HG02840 (cell line): ENCODE results near the gene BTBD19.
A peak's percentile ranks its signal among the peaks of the same experiment; 100 is the strongest.
"Not testable (repeated sequence)": the region's sequence is repeated elsewhere in the genome, so short reads cannot be mapped to it uniquely, and the experiment has no call there.

Experiments used
- ATAC-seq: cut with Tn5 transposase; IDR thresholded peaks from one replicate; pipeline ENCODE4 v1.9.1; 2021; ENCODE audit warnings: mild to moderate bottlenecking, moderate library complexity, moderate number of reproducible peaks; ENCODE audit not compliant: unreplicated experiment, low FRiP score

Gene BTBD19

DNA sequence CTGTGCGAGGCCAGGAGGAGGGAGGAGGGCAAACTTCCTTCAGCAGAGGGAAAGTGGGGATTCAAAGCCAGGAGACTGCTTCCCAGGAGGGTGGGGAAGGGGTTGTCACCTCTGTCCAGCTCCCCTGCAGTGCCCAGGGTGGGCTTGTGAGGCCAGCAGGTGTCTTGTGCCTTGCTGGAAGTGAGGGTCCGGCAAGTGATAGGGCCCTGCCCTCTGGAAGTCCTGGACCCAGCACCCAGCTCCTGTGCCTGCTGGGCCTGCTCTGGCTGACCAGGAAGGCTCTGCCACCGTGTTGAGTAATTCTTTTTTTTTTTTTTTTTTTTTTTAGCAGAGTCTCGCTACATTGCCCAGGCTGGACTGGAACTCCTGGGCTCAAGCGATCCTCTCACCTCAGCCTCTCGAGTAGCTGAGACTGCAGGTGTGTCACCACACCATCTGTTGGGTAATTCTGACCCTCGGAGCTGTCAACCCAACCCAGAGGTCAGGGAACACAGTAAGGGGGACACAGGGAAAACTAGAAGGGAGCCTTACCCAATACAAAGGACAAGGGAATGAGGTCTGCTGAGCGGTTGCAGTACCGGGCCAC is 21.4 kb upstream of the BTBD19 start:
- no peak for ATAC-seq

DNA sequence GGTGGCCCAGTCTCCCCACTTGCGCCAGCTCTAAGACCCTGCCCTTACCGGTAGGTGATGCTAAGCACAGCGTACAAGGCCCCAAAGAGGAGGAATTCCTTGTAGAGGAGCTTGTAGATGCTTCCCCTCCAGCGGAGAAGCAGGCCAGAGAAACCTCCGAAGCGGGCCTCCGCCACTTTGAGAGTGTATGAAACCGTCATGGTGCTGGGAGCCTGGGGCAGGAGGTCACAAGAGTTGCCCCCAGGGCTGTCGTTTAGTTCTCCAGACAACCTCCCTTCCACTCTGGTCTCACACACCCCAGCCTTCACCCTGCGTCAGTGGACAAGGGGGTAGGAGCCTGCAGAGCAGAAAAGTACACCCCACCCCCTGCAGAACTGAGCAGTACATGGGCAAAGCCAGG is 20.8 kb upstream of the BTBD19 start:
- no peak for ATAC-seq

DNA sequence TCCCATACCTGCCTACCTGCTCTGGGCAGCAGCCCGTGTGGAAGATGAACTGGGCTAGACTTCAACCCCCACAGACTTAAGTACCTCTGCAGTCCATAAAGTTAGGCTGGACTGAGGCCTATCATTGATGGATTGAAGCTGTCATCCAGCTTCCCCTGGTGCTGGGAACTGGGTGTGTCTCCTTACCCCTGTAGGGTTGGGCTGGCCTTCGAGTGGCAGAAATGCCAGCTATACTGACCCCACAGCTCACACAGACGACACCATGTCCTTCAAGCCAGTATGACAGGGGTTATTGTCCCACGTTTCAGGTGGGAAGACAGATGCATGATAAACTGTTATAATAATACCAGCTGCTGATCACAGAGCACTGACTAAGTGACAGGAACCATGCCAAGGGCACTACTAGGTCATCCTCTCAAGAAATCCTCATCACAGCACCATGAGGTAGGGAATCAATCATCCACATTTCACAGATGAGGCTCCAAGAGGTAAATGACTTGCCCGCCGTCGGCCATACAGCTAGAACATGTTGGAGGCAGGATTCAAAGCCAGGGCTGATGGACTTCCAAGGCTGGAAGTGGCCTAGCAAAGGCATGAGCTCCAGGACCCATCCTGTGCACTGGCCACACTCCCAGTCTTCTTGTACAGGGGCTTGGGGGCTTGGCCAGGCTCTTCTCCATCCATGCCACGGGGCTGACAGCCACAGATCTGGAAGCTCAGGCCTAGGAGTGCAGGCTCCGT is 20.0 kb upstream of the BTBD19 start, which contains the start of gene BEST4:
BEST4 (minus strand) TSS at position 51 of the 741 bp plus-strand sequence. CDS start 465 bp downstream, outside the sequence.
- ATAC-seq: no peak

DNA sequence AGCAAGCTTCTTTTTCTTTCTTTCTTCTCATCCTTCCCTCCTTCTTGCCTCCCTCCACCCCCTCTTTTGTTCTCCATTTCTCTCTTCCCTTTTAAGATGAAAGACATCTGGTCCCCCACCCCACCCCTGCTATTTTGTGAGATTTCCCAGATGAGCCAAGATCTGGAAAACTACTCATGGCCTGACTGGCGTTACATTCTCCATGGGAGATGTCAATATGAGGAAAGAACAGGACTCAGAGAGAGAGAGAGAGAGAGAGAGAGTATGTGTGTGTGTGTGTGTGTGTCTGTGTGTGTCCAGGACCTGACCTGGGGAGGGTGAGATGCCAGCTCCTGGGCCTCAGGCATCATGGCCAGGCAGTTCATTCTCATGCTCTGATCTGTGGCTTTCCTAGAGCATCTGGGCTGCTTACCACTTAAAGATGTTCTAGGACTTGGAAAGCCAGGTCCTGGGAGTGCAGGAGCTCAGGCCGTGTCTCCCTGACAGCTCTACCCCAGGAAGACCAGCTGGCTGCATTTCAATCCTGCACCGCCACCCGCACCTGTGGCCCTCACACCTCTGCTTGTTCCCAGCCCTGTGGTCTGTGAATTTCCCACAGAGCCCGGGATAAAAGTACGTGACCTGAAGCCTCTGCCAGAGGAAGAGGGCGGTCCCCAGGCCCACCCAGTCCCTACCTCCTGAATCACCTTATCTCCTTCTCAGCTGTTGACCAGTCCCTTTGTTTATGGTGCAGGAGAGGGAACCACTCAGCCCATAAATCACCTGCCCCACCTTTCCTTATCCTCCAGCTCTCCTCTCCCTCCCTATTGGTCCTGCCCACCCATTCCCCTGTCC is 17.1 kb upstream of the BTBD19 start:
- no peak for ATAC-seq

DNA sequence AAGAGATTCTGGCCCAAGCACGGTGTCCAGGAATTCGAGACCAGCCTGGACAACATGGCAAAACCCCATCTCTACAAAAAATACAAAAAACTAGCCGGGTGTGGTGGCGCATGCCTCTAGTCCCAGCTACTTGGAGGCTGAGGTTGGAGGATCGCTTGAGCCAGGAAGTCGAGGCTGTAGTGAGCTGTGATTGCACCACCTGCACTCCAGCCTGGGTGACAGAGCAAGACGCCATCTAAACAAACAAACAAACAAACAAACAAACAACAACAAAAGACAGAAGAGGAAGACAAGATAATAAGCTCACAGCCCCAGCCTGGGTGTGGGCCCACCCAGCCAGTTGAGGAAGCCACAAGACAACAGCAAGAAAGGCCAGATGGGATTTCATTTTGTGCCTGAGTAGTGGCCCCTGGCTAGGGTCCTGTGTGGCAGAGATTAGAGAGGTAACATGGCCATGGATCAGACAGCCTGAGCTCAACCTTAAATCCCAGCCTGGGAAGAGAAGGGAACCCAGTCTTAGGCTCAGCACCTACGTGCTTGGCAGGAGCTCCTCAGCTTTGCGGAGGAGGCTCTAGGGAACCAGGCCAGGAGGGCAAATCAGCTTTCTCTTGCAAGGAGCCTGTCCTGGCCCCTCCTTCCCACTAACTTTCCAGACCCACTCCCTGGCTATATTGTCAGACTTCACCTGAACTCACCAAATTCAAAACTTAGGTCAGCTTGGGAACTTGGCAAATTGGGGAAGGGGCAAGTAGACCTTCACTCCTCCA is 15.4 kb upstream of the BTBD19 start:
- ATAC-seq: no peak

DNA sequence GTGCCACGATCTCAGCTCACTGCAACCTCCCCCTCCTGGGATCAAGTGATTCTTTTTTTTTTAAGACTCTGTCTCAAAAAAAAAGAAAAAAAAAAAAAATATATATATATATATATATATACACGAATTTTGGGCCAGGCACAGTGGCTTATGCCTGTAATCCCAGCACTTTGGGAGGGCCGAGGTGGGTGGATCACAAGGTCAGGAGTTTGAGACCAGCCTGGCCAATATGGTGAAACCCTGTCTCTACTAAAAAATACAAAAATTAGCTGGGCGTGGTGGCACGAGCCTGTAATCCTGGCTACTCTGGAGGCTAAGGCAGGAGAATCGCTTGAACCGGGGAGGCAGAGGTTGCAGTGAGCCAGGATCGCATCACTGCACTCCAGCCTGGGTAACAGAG is 10.4 kb upstream of the BTBD19 start:
- ATAC-seq: not testable (repeated sequence)

DNA sequence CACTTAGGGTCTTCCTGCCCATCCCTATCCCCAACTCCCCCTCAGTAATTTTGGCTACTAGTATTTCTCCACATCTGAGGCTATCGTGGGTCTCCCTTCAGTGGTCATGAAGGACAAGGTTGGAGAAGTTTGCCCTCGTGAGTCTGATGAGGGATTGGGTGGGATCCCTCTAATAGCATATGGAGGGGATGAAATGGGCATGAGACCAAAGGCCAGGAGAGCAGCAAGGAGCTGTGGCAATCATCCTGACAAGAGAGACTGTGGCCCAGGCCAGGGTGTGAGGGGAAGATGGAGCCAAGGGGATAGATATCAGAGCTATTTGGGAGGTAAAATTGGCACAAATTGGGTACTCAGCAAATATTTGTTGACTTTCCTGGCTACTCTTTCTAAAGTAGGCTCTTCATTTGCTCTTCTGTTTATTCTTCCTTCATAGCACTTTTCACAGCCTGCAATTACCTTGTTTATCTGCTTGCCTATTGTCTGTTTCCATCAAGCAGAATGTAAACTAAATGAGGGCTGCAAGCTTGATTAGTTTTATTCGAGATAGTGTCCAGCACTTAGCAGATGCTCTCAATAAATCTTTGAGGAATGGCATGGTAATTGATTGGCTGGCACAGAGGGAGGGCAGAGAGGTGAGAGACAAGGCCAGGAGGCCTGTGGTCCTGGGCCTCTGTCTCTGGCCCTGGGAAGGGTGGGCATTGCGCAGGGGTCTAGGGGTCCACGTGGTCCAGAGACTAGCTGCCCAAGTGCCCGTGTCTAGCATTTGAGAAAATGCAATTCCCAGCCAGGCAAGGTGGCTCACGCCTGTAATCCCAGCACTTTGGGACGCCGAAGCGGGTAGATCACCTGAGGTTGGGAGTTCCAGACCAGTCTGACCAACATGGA is 9.6 kb upstream of the BTBD19 start:
- no peak for ATAC-seq

DNA sequence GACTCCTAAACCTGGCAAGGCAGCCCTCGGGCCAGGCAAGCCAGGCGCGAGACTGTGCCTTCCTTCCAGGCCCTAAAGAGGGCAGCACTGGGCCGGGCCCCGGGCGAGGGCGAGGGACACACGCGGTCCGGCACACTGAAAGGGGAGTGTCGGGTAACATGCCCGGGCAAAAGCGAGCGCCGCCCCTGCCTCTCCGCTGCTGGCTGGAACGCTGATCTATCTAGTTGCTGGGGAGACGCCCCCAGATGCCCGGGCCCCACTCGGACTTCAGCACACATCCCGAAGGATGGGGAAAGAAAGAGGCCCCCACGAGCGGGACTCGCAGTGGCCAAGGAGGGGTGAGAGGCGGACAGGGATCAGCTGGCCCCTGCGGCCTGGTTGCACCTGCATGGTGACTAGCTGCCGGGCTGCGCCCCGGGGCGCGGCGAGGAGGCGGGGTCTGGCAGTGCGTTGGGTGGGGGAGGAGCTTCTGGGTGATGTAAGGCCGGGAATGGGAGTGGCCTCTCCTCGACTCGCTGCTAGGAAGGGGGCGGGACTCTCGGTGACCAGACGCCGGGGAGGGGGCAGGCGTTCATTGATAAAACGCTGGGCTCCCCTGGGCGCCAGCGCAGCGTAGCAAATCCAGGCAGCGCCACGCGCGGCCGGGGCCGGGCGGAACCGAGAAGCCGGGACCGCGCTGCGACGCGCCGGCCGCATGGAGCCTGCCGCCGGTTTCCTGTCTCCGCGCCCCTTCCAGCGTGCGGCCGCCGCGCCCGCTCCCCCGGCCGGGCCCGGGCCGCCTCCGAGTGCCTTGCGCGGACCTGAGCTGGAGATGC is 8.3 kb upstream of the BTBD19 start, which contains the start of gene PLK3:
PLK3 (plus strand) TSS at position 608 of the 815 bp plus-strand sequence; CDS start at position 695, 87 bp downstream.
- peak; percentile 77 for ATAC-seq

DNA sequence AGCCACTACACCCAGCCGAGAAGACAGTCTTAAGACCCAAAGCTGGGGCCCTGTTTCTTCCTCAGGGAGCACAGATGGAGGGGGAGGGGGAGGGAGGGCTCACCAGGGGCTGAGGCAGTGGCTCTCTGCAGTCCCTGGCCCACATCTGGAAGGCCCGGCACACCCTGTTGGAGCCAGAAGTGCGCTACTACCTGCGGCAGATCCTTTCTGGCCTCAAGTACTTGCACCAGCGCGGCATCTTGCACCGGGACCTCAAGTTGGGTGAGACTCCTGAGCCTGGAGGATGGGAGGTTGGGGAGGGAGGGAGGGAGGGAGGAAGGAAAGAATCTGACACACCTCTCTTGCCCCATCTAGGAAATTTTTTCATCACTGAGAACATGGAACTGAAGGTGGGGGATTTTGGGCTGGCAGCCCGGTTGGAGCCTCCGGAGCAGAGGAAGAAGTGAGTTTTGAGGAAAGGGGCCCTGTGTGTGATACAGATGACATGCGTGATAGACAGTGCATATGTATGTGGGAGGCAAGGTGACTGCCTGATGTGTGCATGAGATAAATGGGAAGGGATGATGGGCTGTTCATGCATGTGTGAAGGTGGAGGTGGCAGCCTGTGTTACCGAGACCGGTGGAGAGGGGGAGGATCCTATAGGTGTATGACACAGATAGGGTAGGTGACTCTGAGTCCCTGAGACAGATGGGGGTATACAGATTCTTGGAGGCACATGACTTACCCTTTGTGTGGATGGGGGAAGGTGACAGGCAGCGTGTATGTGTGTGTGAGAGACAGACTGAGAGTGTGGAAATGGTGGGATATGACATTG is 6.6 kb upstream of the BTBD19 start:
- ATAC-seq: no peak

DNA sequence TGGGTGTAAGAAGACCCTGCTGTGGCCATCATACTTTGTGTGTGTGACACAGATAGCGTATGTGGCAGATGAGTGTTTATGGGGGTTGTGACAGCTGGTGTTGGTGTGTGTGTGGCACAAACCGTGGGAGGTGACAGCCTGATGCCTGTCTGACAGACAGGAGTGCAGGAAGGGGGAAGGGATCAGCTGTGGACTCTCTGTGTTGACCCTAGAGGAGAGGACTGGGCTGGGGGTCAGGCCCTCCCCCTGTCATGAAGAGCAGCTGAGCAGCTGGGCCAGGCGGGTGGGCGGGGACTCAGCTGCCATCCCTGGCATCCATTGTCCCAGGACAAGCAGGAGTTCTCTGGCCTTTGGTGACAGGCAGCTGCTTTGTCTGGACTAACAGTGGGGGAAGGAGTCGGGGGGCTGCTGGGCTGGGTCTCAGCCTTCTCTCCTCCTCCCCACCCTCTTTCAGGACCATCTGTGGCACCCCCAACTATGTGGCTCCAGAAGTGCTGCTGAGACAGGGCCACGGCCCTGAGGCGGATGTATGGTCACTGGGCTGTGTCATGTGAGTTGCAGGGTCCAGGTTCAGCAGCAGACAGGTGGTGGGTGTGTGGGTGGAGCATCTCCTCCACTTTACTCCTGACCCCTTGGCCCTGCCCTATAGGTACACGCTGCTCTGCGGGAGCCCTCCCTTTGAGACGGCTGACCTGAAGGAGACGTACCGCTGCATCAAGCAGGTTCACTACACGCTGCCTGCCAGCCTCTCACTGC is 5.8 kb upstream of the BTBD19 start:
- no peak for ATAC-seq

DNA sequence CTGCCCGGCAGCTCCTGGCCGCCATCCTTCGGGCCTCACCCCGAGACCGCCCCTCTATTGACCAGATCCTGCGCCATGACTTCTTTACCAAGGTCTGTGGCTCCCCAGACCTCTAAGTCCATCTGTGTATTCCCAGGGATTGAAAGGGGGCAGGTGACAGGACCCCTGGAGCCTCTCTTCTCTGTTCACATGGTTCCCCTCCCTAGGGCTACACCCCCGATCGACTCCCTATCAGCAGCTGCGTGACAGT is 5.3 kb upstream of the BTBD19 start:
- ATAC-seq: no peak

DNA sequence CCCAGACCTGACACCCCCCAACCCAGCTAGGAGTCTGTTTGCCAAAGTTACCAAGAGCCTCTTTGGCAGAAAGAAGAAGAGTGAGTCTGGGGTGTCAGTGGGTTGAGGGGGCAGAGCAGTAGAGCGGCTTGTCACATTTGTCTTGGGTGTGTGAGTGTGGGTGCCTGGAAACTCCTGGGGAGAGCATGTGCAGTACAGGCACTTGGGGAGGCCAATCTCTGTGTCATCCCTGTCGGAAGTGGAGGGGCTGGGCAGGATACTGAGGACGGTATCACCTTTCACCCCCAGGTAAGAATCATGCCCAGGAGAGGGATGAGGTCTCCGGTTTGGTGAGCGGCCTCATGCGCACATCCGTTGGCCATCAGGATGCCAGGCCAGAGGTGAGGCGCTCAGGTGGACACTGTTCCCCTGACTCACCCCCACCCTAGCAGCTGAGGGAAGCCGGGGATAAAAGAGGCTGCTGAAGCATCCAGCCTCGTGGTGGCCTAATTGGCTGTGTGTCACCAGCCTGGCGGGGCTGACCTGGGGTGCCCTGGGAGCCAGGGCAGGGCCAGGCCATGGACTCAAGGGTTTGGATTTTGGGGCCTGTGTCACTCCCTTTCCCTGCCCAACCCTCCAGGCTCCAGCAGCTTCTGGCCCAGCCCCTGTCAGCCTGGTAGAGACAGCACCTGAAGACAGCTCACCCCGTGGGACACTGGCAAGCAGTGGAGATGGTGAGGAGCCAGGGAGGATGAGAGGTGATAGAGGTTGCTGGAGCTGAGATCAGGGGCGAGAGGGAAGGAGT is 4.8 kb upstream of the BTBD19 start:
- no peak for ATAC-seq

DNA sequence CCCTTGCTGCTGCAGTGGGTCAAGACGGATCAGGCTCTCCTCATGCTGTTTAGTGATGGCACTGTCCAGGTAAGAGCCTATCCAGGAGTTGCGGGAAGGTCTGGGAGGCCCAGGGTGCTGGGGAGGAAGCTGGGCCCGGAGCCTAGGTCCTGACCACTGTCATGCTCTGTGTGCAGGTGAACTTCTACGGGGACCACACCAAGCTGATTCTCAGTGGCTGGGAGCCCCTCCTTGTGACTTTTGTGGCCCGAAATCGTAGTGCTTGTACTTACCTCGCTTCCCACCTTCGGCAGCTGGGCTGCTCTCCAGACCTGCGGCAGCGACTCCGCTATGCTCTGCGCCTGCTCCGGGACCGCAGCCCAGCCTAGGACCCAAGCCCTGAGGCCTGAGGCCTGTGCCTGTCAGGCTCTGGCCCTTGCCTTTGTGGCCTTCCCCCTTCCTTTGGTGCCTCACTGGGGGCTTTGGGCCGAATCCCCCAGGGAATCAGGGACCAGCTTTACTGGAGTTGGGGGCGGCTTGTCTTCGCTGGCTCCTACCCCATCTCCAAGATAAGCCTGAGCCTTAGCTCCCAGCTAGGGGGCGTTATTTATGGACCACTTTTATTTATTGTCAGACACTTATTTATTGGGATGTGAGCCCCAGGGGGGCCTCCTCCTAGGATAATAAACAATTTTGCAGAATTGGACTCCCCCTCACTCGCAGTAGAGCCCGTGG is 2.9 kb upstream of the BTBD19 start:
- no peak for ATAC-seq

DNA sequence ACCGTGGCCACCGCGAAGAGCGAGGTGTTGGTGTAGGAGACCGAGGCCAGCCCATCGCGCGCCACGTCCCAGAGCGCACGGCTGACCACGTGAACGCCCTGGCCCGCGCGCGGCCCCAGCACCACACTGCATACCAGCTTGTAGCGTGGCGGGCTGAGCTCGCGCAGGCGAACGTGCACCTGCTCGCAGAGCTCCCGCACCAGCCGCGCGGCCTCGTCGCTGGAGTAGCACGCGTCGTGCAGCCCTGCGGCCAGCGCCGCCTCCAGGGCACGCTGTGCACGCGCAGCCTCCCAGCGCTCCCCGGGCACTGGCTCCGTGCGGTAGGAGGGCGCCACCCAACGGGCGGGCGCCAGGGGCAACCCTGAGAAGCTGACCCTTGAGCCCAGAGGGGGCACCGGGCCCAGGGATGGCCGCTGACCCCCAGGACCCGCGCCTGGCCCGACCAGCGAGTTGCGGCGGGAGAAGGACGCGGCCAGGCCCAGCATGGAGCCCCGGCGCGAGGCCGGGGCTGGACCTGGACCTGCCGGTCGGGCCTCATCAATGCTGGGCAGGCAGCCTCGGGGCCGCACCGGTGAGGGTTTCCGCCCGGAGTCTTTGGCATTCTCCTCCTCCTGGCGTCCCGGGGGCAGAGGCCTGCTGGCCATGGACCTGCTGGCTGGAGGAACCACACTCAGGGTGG is 2.2 kb upstream of the BTBD19 start:
- no peak for ATAC-seq

DNA sequence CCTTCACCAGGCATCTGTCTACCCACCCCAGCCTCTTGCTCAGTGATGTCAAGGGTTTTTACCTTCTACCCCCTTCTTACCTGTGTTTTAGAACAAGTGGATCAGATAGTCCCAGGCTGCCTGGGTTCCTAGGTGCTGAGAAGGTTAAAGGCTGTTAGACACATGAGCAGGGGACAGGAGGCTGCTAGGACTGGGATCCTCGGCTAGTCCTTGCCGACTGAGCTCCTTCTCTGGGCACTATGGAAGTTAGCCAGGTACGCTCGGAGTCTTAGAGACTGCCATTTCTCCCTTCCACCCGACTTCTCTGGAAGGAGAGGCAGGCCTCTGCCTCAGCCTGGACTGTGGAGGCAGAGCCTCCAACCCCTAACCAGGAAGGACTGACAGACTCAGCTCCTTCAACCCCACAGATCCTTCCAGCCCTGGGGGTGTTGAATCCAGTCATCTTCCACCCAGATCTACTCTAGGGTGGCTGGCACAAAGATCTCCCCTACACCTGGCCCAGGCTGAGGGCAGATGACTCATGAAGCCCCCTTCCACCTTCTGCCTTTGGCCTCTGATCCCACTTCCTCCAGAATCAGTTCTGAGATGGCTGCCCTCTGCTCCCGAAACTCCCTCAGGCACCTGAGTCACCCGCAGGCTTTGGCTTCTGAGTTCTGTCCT is 1.5 kb upstream of the BTBD19 start, which contains the start of gene DYNLT4:
DYNLT4 (minus strand) TSS at position 648 of the 660 bp plus-strand sequence. CDS start 683 bp downstream, outside the sequence.
- ATAC-seq: no peak
